CD4-positive, alpha-beta memory T cell (primary cell): ENCODE results near the gene CCDC127. TPM values are rescaled to one million over a fixed set of nuclear protein-coding genes. Genes with fewer than 3 reads are reported as not detected.

Experiments
- CTCF ChIA-PET: fragments of 350-600 bp; sonication (Branson Sonifier 250); formaldehyde crosslinking; loops from one replicate; lab custom pipeline; 2021; ENCODE audit warnings: inconsistent platforms; ENCODE audit not compliant: partially characterized antibody; lab: Charles Lee
- POLR2A ChIA-PET: fragments of 350-600 bp; sonication (Branson Sonifier 250); formaldehyde crosslinking; loops from one replicate; lab custom pipeline; 2021; ENCODE audit not compliant: partially characterized antibody; lab: Charles Lee
- DNase-seq, 5 donors: peaks; one replicate each; pipeline versions ENCODE4 v3.0.0 to v3.0.0-alpha.2; 2020 to 2022; ENCODE audit warnings: mixed read lengths in 1 of 5
- H3K27ac ChIP-seq: one replicate; pipeline ENCODE4 v1.7.0; 2013; ENCODE audit warnings: low read depth, low read length
- H3K27me3 ChIP-seq: 2 replicates; pipeline ENCODE4 v1.7.0; 2013; ENCODE audit warnings: mild to moderate bottlenecking, low read length, moderate library complexity; ENCODE audit not compliant: insufficient read depth
- H3K36me3 ChIP-seq: 2 replicates; pipeline ENCODE4 v1.7.0; 2013; ENCODE audit warnings: mild to moderate bottlenecking, low read length, moderate library complexity; ENCODE audit not compliant: insufficient read depth
- H3K4me1 ChIP-seq: 2 replicates; pipeline ENCODE4 v1.7.0; 2013; ENCODE audit warnings: mild to moderate bottlenecking, low read length, moderate library complexity; ENCODE audit not compliant: insufficient read depth
- H3K4me3 ChIP-seq, 2 donors: one replicate each; pipeline ENCODE4 v1.7.0; 2013; ENCODE audit warnings: low read length in 2 of 2, mild to moderate bottlenecking in 1 of 2
- H3K9me3 ChIP-seq, 2 donors: one replicate each; pipeline ENCODE4 v1.7.0; 2013; ENCODE audit warnings: low read length in 2 of 2, control low read depth in 1 of 2; ENCODE audit not compliant: control insufficient read depth in 1 of 2
- H3K27ac Mint-ChIP-seq, 7 donors: one replicate each; pipeline ENCODE4 v1.8.0; 2020 to 2021; ENCODE audit warnings: mixed read lengths in 7 of 7, mild to moderate bottlenecking in 6 of 7, inconsistent platforms in 3 of 7, moderate library complexity in 3 of 7
- H3K27me3 Mint-ChIP-seq, 2 donors: one replicate each; pipeline ENCODE4 v1.8.0; 2020 to 2021; ENCODE audit warnings: mixed read lengths in 2 of 2
- H3K36me3 Mint-ChIP-seq, 2 donors: one replicate each; pipeline ENCODE4 v1.8.0; 2020 to 2021; ENCODE audit warnings: mixed read lengths in 2 of 2, inconsistent platforms in 1 of 2, mild to moderate bottlenecking in 1 of 2
- H3K4me1 Mint-ChIP-seq, 4 donors: one replicate each; pipeline ENCODE4 v1.8.0; 2020 to 2021; ENCODE audit warnings: mixed read lengths in 4 of 4, mild to moderate bottlenecking in 1 of 4
- H3K4me3 Mint-ChIP-seq, 8 donors: one replicate each; pipeline ENCODE4 v1.8.0; 2020 to 2021; ENCODE audit warnings: mixed read lengths in 8 of 8, mild to moderate bottlenecking in 7 of 8, moderate library complexity in 6 of 8, inconsistent platforms in 3 of 8
- H3K9me3 Mint-ChIP-seq, 8 donors: one replicate each; pipeline ENCODE4 v1.8.0; 2020 to 2021; ENCODE audit warnings: mixed read lengths in 8 of 8, mild to moderate bottlenecking in 5 of 8, inconsistent platforms in 3 of 8, moderate library complexity in 1 of 8
- intact Hi-C: fragments of 100-400 bp; cut with micrococcal nuclease; formaldehyde crosslinking; loops from one replicate; pipeline ENCODE4 v1.15.1; 2023
- polyA plus RNA-seq, 2 donors: library from polyadenylated mRNA; unstranded; fragments of 300-500 nt; fragmentation: Illumina TruSeq; gene quantifications; one replicate each; pipeline ENCODE4 v1.2.3, GENCODE V29; 2021
- total RNA-seq, 2 experiments: library from RNA; stranded (reverse); gene quantifications; one replicate each; pipeline ENCODE4 v1.2.3, GENCODE V29; 2021

The CCDC127 gene
- total and polyA plus RNA-seq, 4 experiments from 2014 or later, result 2.9 to 7.7 (median 5.9) TPM

DNA sequence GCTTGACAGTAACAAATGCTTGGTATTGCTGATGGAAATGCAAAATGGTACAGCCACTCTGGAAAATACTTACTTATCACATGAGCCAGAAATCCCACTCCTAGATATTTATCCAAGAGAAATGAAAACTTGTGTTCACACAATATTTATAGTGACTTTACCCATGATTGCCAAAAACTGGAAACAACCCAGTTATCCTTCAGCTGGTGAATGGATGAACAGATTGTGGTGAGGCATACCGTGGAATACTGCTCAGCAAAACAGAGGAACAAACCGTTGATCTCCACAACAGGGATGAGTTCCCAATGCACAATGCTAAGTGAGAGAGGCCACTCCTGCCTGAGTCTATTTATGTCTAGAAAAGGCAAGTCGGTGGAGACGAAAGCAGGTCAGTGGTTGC, 67.2 kb downstream of the CCDC127 start:
- peaks cover 6 to 13% of the 10 kb centered on the region in 2 donors for H3K9me3 ChIP-seq
- no peak for DNase-seq
- no peak overlapping the region for H3K4me3 Mint-ChIP-seq
- peaks cover 0 to 33% (median 22%) of the 10 kb centered on the region in 8 donors for H3K9me3 Mint-ChIP-seq
- no peak overlapping the region for H3K4me3 ChIP-seq
- POLR2A ChIA-PET, result no interaction called here
- H3K36me3 Mint-ChIP-seq, result peaks cover 3 to 7% of the 10 kb centered on the region in 2 donors
- H3K36me3 ChIP-seq, result no peaks in the 10 kb centered on the region
- intact Hi-C loops, result no loop called here
- H3K27ac ChIP-seq, result no peak overlapping the region
- H3K27me3 ChIP-seq, result no peaks in the 10 kb centered on the region
- no peaks in the 10 kb centered on the region for H3K27me3 Mint-ChIP-seq
- CTCF ChIA-PET, result no interaction called here
- H3K4me1 ChIP-seq, result no peaks in the 10 kb centered on the region
- no peaks in the 10 kb centered on the region for H3K4me1 Mint-ChIP-seq
- H3K27ac Mint-ChIP-seq, result no peak overlapping the region

DNA sequence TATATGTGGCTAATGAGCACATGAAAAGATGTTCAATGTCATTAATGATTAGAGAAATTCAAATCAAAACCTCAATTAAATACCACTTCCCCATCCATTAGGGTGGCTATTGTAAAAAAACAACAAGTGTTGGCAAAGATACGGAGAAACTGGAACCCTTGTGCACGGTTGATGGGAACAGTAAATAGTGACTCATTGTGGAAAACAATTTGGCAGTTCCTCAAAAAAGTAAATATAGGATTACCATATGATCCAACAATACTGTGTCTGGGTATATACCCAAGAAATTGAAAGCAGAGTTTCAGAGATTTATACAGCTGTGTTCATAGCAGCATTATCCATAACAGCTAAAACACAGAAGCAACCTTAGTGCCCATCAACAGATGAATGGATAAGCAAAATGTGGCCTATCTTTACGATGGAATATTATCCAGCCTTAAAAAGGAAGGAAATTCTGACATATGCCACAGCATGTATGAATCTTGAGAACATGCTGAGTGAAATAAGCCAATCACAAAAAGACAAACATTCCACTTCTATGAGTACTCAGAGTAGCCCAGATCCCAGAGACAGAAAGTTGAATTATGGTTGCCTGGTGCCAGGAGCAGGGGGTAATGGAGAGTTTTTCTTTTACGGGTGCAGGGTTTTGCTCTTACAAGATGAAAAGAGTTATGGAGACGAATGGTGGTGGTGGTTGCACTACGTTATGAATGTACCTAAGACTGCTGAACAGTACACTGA, 68.0 kb downstream of the CCDC127 start:
- Histone ChIP-seq H3K4me1 (no peaks in the 10 kb centered on the region), H3K9me3 (peaks cover 6 to 13% of the 10 kb centered on the region in 2 donors), H3K36me3 (no peaks in the 10 kb centered on the region), H3K27me3 (no peaks in the 10 kb centered on the region), H3K27ac (no peak overlapping the region), H3K4me3 (no peak overlapping the region)
- POLR2A ChIA-PET, result no interaction called here
- Mint-ChIP-seq H3K4me3 (no peak overlapping the region), H3K27me3 (no peaks in the 10 kb centered on the region), H3K27ac (no peak overlapping the region), H3K36me3 (peaks cover 3 to 7% of the 10 kb centered on the region in 2 donors), H3K9me3 (peaks cover 0 to 36% (median 22%) of the 10 kb centered on the region in 8 donors), H3K4me1 (no peaks in the 10 kb centered on the region)
- intact Hi-C loops, result no loop called here
- no peak for DNase-seq
- CTCF ChIA-PET, result no interaction called here

DNA sequence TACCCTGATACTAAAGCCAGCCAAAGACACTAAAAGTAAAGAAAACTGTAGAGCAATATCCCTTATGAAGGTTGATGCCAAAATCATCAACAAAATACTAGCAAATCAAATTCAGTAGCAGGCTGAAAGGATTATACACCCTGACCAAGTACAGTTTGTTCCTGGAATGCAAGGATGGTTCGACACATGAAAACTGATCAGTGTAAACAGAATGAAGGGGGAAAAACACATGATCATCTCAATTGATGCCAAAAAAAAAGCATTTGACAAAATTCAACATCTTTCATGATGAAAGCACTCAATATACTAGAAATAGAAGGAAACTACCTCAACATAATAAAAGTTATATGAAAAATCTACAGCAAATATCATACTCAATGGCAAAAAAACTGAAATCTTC, 70.2 kb downstream of the CCDC127 start:
- Histone ChIP-seq H3K27me3 (no peaks in the 10 kb centered on the region), H3K36me3 (no peaks in the 10 kb centered on the region), H3K4me1 (no peaks in the 10 kb centered on the region), H3K27ac (no peak overlapping the region), H3K4me3 (no peak overlapping the region), H3K9me3 (peaks cover 6 to 13% of the 10 kb centered on the region in 2 donors)
- no peaks in the 10 kb centered on the region for H3K4me1 Mint-ChIP-seq
- intact Hi-C loops, result no loop called here
- ChIA-PET CTCF (no interaction called here), POLR2A (no interaction called here)
- peaks cover 0 to 39% (median 23%) of the 10 kb centered on the region in 8 donors for H3K9me3 Mint-ChIP-seq
- H3K27me3 Mint-ChIP-seq, result no peaks in the 10 kb centered on the region
- DNase-seq, result no peak
- H3K4me3 Mint-ChIP-seq, result no peak overlapping the region
- peaks cover 3 to 7% of the 10 kb centered on the region in 2 donors for H3K36me3 Mint-ChIP-seq
- no peak overlapping the region for H3K27ac Mint-ChIP-seq

Other genes with a start within 250 kb of the CCDC127 start
- gene PLEKHG4B, start 126.0 kb downstream of the CCDC127 start, total RNA-seq, result not detected
- not detected for gene PLEKHG4B, start 126.0 kb downstream of the CCDC127 start, polyA plus RNA-seq
- gene LRRC14B, start 26.7 kb downstream of the CCDC127 start, total RNA-seq, result not detected
- under 1 TPM in 1 of 2 donors, not detected in 1; 0.15 TPM for gene LRRC14B, start 26.7 kb downstream of the CCDC127 start, polyA plus RNA-seq
- 100 to 1,000 TPM; 131 to 136 TPM for gene SDHA, start 167 bp upstream of the CCDC127 start, total RNA-seq
- gene SDHA, start 167 bp upstream of the CCDC127 start, polyA plus RNA-seq, result 100 to 1,000 TPM; 214 to 240 TPM
- gene PDCD6, start 53.5 kb upstream of the CCDC127 start, total RNA-seq, result 10 to 100 TPM; 86.5 to 95.8 TPM
- gene PDCD6, start 53.5 kb upstream of the CCDC127 start, polyA plus RNA-seq, result 100 to 1,000 TPM; 204 to 227 TPM
- gene AHRR, start 103.6 kb upstream of the CCDC127 start, total RNA-seq, result 1 to 10 TPM; 1.2 to 2.7 TPM
- gene AHRR, start 103.6 kb upstream of the CCDC127 start, polyA plus RNA-seq, result under 1 TPM; 0.23 to 0.32 TPM
- gene EXOC3, start 225.0 kb upstream of the CCDC127 start, total RNA-seq, result 10 to 100 TPM; 83.0 to 96.1 TPM
- 10 to 100 TPM; 32.0 to 42.8 TPM for gene EXOC3, start 225.0 kb upstream of the CCDC127 start, polyA plus RNA-seq